NCI-H1092 treated with DMSO at 0.1 percent for 48 hours (cell line): Measurements from ENCODE around the gene CFAP53.
A peak's percentile ranks its signal among the peaks of the same experiment; 100 is the strongest.
"Not testable (repeated sequence)": the region's sequence is repeated elsewhere in the genome, so short reads cannot be mapped to it uniquely, and the experiment has no call there.

Experiments
- DNase-seq: peaks from one replicate; lab custom pipeline; 2025; lab: John Stamatoyannopoulos, UW

CFAP53 gene

GRCh38 chr18:50272568-50272967 is 6.3 kb upstream of the CFAP53 start:
- DNase-seq, result no peak

- DNase-seq, result no peak
These were observed 1.9 kb upstream of the CFAP53 start for GRCh38 chr18:50268022-50268747.

- DNase-seq, result no peak
These were observed 3.3 kb downstream of the CFAP53 start for GRCh38 chr18:50262977-50263376.

- DNase-seq, result no peak
These were observed 15.4 kb downstream of the CFAP53 start for GRCh38 chr18:50250935-50251334.

GRCh38 chr18:50249576-50249975 is 16.7 kb downstream of the CFAP53 start:
- no peak for DNase-seq

- DNase-seq, result no peak
These were observed 18.7 kb downstream of the CFAP53 start for GRCh38 chr18:50247561-50247960.

- not testable (repeated sequence) for DNase-seq
These were observed 24.5 kb downstream of the CFAP53 start for GRCh38 chr18:50241768-50242167.

- no peak for DNase-seq
These were observed 26.2 kb downstream of the CFAP53 start for GRCh38 chr18:50240080-50240563.

GRCh38 chr18:50232419-50232818 is 33.9 kb downstream of the CFAP53 start:
- no peak for DNase-seq

GRCh38 chr18:50231621-50232020 is 34.7 kb downstream of the CFAP53 start:
- no peak for DNase-seq

GRCh38 chr18:50220249-50220648 is 46.0 kb downstream of the CFAP53 start:
- not testable (repeated sequence) for DNase-seq

- DNase-seq, result peak; percentile 55
These were observed 47.7 kb downstream of the CFAP53 start for GRCh38 chr18:50218432-50219197.

GRCh38 chr18:50209311-50209710 is 57.0 kb downstream of the CFAP53 start:
- DNase-seq, result no peak

- DNase-seq, result no peak
These were observed 58.6 kb downstream of the CFAP53 start for GRCh38 chr18:50207722-50208121.

GRCh38 chr18:50203801-50204604 is 62.3 kb downstream of the CFAP53 start:
- DNase-seq, result peak; percentile 76

- no peak for DNase-seq
These were observed 64.7 kb downstream of the CFAP53 start for GRCh38 chr18:50201476-50202018.

- DNase-seq, result no peak
These were observed 66.4 kb downstream of the CFAP53 start for GRCh38 chr18:50199921-50200320.

GRCh38 chr18:50199346-50199855 is 66.9 kb downstream of the CFAP53 start:
- no peak for DNase-seq

- no peak for DNase-seq
These were observed 70.0 kb downstream of the CFAP53 start for GRCh38 chr18:50196261-50196660.

- DNase-seq, result no peak
These were observed 70.6 kb downstream of the CFAP53 start for GRCh38 chr18:50195689-50196088.

- DNase-seq, result peak; percentile 21
These were observed 71.4 kb downstream of the CFAP53 start, which contains the start of gene MYO5B for GRCh38 chr18:50194631-50195532. Gene MYO5B (minus strand): TSS chr18:50195147. CDS start chr18:50194793, 354 bp downstream.
